GM19468 (cell line): ENCODE results near the gene AKAP6.

ENCODE experiments used
- ATAC-seq: cut with Tn5 transposase; IDR thresholded peaks from one replicate; pipeline ENCODE4 v1.9.1; 2021; ENCODE audit warnings: mild to moderate bottlenecking, moderate library complexity, moderate number of reproducible peaks; ENCODE audit not compliant: unreplicated experiment; ENCODE audit errors: extremely low read depth

Gene AKAP6

DNA sequence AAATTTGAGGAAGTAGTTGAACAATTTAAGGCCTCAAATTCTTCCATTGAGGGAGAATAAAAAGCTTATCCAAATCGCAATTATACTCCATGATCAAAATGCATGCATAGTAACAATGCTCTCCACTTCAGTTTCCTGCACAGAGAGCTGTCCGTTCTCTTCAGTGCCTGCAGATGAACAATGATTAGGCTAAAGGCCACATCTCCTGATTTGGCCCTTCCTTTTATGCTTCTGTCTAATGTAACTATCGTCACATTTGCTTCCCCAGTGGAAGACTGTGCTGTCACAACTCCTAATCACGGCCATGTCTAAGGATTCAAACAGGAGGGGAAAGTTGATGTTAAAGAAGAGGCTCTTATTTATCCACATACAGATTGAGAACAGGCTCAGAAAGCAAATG lies 496.0 kb downstream of the AKAP6 start:
- ATAC-seq = no peak

DNA sequence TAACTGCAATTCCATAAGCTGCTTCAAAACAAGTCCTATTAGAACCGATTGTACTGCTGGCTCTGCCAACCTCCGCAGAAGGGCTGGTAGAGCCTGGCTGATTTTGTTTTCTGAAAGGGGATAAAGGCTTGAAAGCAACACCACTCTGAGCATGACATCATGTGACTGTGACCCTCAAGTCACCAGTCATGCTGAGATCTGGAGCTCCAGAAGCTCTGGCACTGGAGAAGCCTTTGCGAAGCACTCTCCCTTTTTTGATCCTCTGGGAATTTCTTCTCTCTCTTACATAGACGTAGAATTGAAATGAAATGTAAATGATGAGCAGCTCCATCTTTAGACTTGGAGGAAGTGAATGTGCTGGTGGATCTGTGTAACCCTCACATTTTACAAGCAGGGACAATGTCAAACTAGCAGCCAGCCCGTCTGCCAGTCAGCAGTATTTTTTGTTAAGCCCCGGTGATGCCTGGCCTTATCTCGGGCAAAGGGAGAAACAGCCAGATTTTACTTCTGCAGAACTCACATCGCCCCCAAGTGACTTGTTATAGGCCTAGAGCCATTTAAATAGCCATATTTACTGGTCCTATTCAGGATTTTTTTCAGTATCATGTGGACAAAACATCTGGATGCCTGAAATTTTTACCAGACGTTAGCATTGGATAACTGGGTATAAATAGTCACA lies 497.4 kb downstream of the AKAP6 start:
- no peak for ATAC-seq

DNA sequence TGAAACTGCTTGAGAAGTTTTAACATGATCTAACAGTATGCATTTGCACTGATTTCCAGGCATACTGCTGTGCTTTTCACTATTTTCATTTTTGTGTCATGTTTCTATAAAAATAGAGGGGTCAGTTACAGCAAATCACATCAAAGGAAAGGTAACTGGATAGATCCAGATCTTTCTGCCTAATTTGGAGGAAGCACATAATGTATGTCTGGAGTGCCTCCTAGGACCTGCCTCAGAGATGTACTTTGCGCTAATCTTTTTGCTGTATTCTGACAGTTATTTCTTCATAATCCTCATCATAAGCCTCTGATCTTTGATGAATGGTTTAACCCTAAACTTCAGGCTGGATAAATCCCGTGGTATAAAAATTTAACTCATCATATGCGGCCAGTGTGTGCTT lies 498.4 kb downstream of the AKAP6 start:
- no peak for ATAC-seq

DNA sequence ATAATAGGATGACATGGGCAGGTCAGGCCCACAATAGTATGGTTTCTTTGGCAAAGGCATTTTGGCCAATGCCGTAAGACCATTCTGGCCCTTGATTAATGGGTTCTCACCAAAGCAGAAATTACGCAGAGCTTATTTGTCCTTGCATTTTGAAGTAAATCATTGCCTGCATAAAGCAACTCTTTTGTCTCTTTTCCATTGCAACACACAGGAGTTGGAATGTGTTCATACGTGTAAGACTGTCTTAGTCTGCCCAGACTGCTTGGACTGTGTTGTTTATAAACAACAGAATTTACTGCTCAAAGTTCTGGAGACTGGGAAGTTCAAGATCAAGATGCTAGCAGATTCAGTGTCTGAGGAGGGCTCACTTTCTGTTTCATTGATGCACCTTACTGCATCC lies 506.8 kb downstream of the AKAP6 start:
- no peak for ATAC-seq

DNA sequence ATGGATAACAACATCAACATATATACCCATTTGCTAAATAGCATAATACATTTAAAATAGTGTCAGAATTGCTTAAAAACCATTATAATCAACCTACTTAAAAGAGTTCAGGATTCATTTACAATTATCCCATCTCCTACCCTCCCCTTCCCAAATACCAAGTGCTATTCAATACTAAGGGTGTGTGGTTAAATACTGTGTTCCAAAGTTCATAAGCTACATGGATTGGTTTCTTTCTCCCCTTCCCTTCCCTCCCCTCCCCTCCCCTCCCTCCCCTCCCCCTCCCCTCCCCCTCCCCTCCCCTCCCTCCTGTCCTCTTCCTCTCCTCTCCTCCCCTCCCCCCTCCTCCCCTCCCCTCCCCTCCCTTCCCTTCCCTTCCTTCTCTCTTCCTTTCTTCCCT lies 512.6 kb downstream of the AKAP6 start:
- ATAC-seq = no peak

DNA sequence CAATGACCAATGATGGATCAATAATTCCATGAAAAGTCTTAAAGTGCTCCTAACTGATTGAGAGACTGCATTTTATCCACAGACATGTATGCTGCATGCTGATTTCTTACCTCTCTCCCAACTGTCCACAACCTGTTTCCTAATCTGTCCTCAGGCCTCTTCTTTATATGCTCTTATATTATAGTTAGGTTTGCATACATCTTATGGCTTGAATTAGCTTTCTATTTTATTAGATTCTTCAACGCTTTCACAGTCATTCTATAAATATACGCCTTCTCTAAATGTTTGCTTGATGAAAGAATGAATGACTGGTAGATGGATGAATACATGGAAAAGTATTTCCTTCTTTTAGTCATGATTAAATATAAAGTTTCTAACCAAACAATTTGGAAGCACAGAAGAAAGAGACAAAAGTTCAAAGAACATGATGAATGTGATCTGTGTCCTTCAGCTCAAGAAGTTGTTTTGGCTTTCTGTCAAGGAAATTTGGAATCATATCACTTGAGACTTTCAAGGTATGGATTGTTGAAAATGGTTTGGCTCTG lies 517.8 kb downstream of the AKAP6 start:
- no peak for ATAC-seq

DNA sequence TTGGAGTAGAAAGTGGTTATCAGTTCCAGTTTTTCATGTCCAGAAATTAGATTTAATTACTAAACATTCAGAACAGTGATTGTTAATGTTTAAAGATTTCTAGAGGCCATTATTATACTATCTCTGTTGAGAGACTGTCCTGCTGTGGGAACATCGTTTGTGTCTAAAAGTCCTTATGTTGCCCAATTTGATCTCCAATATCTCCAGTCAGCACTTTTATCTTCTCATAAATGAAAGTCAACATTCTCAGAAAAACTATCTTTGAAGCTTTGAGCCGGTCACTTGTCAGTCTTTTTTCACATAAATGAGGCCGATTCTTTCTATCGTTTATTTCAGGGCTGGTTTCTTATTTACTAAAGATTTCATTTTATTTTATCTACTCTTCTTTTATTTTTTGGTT lies 518.8 kb downstream of the AKAP6 start:
- ATAC-seq = no peak

DNA sequence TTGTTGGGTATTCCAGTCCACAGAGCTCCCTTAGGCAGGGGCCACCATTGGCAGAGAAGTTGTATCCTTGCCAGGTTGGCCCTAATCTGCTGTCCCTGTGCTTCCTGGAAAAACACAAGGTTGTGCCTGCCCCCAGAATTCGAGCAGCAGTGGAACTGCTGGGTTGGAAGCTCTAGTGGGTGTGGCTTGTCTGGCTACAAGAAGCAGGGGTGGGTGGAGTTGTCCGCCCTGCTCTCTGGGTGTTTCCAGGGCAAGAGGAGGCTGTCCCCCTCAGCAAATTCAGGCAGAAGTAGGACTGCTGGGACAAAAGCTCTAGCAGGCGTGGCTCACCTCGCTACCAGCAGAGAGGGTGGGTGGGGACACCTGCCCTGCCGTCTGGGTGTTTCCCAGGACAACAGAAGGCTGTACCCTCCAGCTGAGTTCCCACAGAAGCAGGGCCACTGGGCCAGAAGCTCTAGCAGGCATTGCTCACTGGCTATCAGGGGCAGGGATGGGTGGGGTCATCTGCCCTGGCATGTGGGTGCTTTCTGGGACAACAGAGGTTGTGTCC lies 536.8 kb downstream of the AKAP6 start:
- ATAC-seq = no peak

DNA sequence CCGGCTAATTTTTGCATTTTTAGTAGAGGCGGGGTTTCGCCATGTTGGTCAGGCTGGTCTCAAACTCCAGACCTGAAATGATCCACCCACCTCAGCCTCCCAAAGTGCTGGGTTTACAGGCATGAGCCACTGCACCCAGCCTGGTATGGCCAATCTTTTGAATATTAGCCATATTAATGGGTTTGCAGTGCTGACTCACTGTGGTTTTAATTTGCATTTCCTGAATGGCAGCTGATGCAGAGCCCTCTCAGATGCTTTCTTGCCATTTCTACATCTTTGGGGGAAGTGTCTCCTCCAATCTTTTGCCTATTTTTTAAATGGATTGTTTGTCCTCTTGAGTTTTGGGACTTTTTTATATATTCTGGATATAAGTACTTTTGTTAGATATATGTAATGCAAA lies 554.1 kb downstream of the AKAP6 start:
- no peak for ATAC-seq
